D341Med (cell line): ENCODE measurements around the gene TAF11.
"Not testable (repeated sequence)": the region's sequence is repeated elsewhere in the genome, so short reads cannot be mapped to it uniquely, and the experiment has no call there.

Experiments
- DNase-seq: peaks from one replicate; pipeline ENCODE4 v3.0.0; 2012; ENCODE audit warnings: low spot score

Gene TAF11

GRCh38 chr6:34865107-34865506, 22.7 kb downstream of the TAF11 start:
- DNase-seq = no peak

- no peak for DNase-seq
These were observed 23.8 kb downstream of the TAF11 start for GRCh38 chr6:34864007-34864406.

- no peak for DNase-seq
These were observed 27.1 kb downstream of the TAF11 start for GRCh38 chr6:34860776-34861175.

GRCh38 chr6:34859951-34860350, 27.9 kb downstream of the TAF11 start:
- no peak for DNase-seq

- DNase-seq = no peak
These were observed 29.2 kb downstream of the TAF11 start for GRCh38 chr6:34858681-34859080.

- DNase-seq = no peak
These were observed 32.4 kb downstream of the TAF11 start for GRCh38 chr6:34855463-34855862.

- no peak for DNase-seq
These were observed 35.3 kb downstream of the TAF11 start for GRCh38 chr6:34852406-34853085.

GRCh38 chr6:34851361-34851760, 36.5 kb downstream of the TAF11 start:
- DNase-seq = no peak

- DNase-seq = not testable (repeated sequence)
These were observed 38.8 kb downstream of the TAF11 start for GRCh38 chr6:34849066-34849465.

- DNase-seq = no peak
These were observed 48.0 kb downstream of the TAF11 start for GRCh38 chr6:34839666-34840352.

- DNase-seq = no peak
These were observed 50.3 kb downstream of the TAF11 start for GRCh38 chr6:34837528-34837927.

- no peak for DNase-seq
These were observed 51.4 kb downstream of the TAF11 start for GRCh38 chr6:34836451-34836850.

- no peak for DNase-seq
These were observed 51.8 kb downstream of the TAF11 start for GRCh38 chr6:34836008-34836407.

GRCh38 chr6:34834789-34835518, 52.9 kb downstream of the TAF11 start:
- no peak for DNase-seq

- DNase-seq = no peak
These were observed 54.9 kb downstream of the TAF11 start for GRCh38 chr6:34832942-34833341.

GRCh38 chr6:34829137-34829536, 58.7 kb downstream of the TAF11 start:
- DNase-seq = no peak
